IMR-90 (cell line): ENCODE measurements around the gene FANCE. TPM values are rescaled to one million over a fixed set of nuclear protein-coding genes. Genes with fewer than 3 reads are reported as not detected.

Experiments used
- ATAC-seq: fragments of 200-7000 bp; cut with Tn5 transposase; 2 replicates; pipeline ENCODE4 v1.9.1; 2020; ENCODE audit warnings: low read depth, mild to moderate bottlenecking, moderate library complexity
- BruUV-seq: library from RNA; stranded (reverse); fragments of 400-500 nt; replicated peaks from 2 replicates; lab custom pipeline; 2021; lab: Mats Ljungman, UMichigan
- CTCF ChIA-PET: fragments of 300-600 bp; formaldehyde crosslinking; extraction: SDS; loops from one replicate; lab custom pipeline; 2021; ENCODE audit warnings: antibody characterized with exemption; lab: Yijun Ruan, JAX
- POLR2A ChIA-PET: fragments of 300-600 bp; sonication (Branson Sonifier 250); formaldehyde crosslinking; loops from one replicate; lab custom pipeline; 2022; ENCODE audit warnings: antibody characterized with exemption; ENCODE audit not compliant: unreplicated experiment; lab: Charles Lee
- DNase-seq: peaks from one replicate; pipeline ENCODE4 v3.0.0; 2013
- H2AFZ ChIP-seq: replicated peaks from 2 replicates; pipeline ENCODE3; 2013; ENCODE audit warnings: low read length, mild to moderate bottlenecking; ENCODE audit not compliant: poor library complexity
- H2AK5ac ChIP-seq: 2 replicates; pipeline ENCODE4 v1.6.1; 2013; ENCODE audit warnings: low read depth, low read length, inconsistent platforms
- H2AK9ac ChIP-seq: replicated peaks from 2 replicates; pipeline ENCODE3; 2013; ENCODE audit warnings: mild to moderate bottlenecking, low read depth, low read length, moderate library complexity; ENCODE audit not compliant: poor library complexity
- H2BK120ac ChIP-seq: 2 replicates; pipeline ENCODE4 v1.6.1; 2013; ENCODE audit warnings: low read depth, low read length, inconsistent platforms
- H2BK15ac ChIP-seq: 3 replicates; pipeline ENCODE4 v1.6.1; 2013; ENCODE audit warnings: low read depth, low read length, inconsistent platforms
- H2BK20ac ChIP-seq: 2 replicates; pipeline ENCODE4 v1.6.1; 2013; ENCODE audit warnings: low read depth, mild to moderate bottlenecking, inconsistent platforms, low read length, moderate library complexity
- H2BK5ac ChIP-seq: 2 replicates; pipeline ENCODE4 v1.6.1; 2013; ENCODE audit warnings: mild to moderate bottlenecking, low read depth, low read length, inconsistent platforms; ENCODE audit not compliant: poor library complexity, severe bottlenecking
- H3K14ac ChIP-seq: replicated peaks from 2 replicates; pipeline ENCODE4 v1.6.1; 2013; ENCODE audit warnings: low read depth, low read length, inconsistent platforms
- H3K18ac ChIP-seq: 2 replicates; pipeline ENCODE4 v1.6.1; 2013; ENCODE audit warnings: low read depth, low read length, control low read depth
- H3K23ac ChIP-seq: 2 replicates; pipeline ENCODE4 v1.6.1; 2013; ENCODE audit warnings: low read depth, low read length, inconsistent platforms
- H3K27ac ChIP-seq: 2 replicates; pipeline ENCODE4 v1.5.1; 2013; ENCODE audit warnings: mild to moderate bottlenecking, control low read depth, low read length; ENCODE audit not compliant: insufficient read depth
- H3K27me3 ChIP-seq: 2 replicates; pipeline ENCODE4 v1.6.1; 2013; ENCODE audit warnings: low read length; ENCODE audit not compliant: control insufficient read depth, insufficient read depth
- H3K36me3 ChIP-seq: 2 replicates; pipeline ENCODE4 v1.6.1; 2013; ENCODE audit warnings: low read length, mixed read lengths; ENCODE audit not compliant: control insufficient read depth, insufficient read depth
- H3K4ac ChIP-seq: 2 replicates; pipeline ENCODE4 v1.6.1; 2013; ENCODE audit warnings: low read depth, low read length, inconsistent platforms
- H3K4me1 ChIP-seq: 2 replicates; pipeline ENCODE4 v1.6.1; 2013; ENCODE audit warnings: low read length, mixed read lengths; ENCODE audit not compliant: control insufficient read depth, insufficient read depth
- H3K4me2 ChIP-seq: 2 replicates; pipeline ENCODE4 v1.6.1; 2013; ENCODE audit warnings: low read depth, mild to moderate bottlenecking, control low read depth, low read length, moderate library complexity
- H3K4me3 ChIP-seq: 2 replicates; pipeline ENCODE4 v1.5.1; 2013; ENCODE audit warnings: low read depth, mild to moderate bottlenecking, control low read depth, low read length, moderate library complexity; ENCODE audit not compliant: insufficient read depth
- H3K56ac ChIP-seq: 2 replicates; pipeline ENCODE4 v1.6.1; 2013; ENCODE audit warnings: low read length, inconsistent platforms; ENCODE audit not compliant: insufficient read depth; ENCODE audit errors: extremely low read depth
- H3K79me1 ChIP-seq, 2 experiments: 2 replicates each; pipeline ENCODE4 v1.6.1; 2013; ENCODE audit warnings: low read length in 2 of 2, inconsistent platforms in 1 of 2, low read depth in 1 of 2
- H3K9ac ChIP-seq: 2 replicates; pipeline ENCODE4 v1.6.1; 2013; ENCODE audit warnings: low read depth, low read length, control low read depth
- H3K9me1 ChIP-seq: 2 replicates; pipeline ENCODE4 v1.6.1; 2013; ENCODE audit warnings: low read length, inconsistent platforms; ENCODE audit not compliant: insufficient read depth
- H3K9me3 ChIP-seq: 2 replicates; pipeline ENCODE4 v1.6.1; 2013; ENCODE audit warnings: low read length; ENCODE audit not compliant: control insufficient read depth, insufficient read depth
- H4K20me1 ChIP-seq: 2 replicates; pipeline ENCODE4 v1.6.1; 2013; ENCODE audit warnings: low read length, inconsistent platforms; ENCODE audit not compliant: insufficient read depth
- H4K5ac ChIP-seq: 2 replicates; pipeline ENCODE4 v1.6.1; 2013; ENCODE audit warnings: mild to moderate bottlenecking, low read depth, low read length, control low read depth
- H4K8ac ChIP-seq, 2 experiments: 2 replicates each; pipeline ENCODE4 v1.6.1; 2013; ENCODE audit warnings: low read depth in 2 of 2, low read length in 2 of 2, control low read depth in 1 of 2, inconsistent platforms in 1 of 2
- H4K91ac ChIP-seq: 2 replicates; pipeline ENCODE4 v1.6.1; 2013; ENCODE audit warnings: low read depth, low read length, inconsistent platforms; ENCODE audit not compliant: insufficient read depth
- BHLHE40 ChIP-seq: fragments of 150-350 bp; IDR thresholded peaks from 2 replicates; pipeline ENCODE4 v1.6.1; 2016; ENCODE audit warnings: mild to moderate bottlenecking, low read depth, low read length
- CEBPB ChIP-seq: IDR thresholded peaks from 2 replicates; pipeline ENCODE4 v1.6.1; 2012; ENCODE audit warnings: low read depth, low read length, improper control_type of control experiment
- CHD1 ChIP-seq: IDR thresholded peaks from 2 replicates; pipeline ENCODE4 v1.6.1; 2012; ENCODE audit warnings: low read depth, low read length, improper control_type of control experiment
- CTCF ChIP-seq: conservative IDR thresholded peaks from 2 replicates; pipeline ENCODE4 v1.5.1; 2012; ENCODE audit warnings: mild to moderate bottlenecking, low read depth, low read length, improper control_type of control experiment
- ELK1 ChIP-seq: fragments of 150-350 bp; IDR thresholded peaks from 2 replicates; pipeline ENCODE4 v1.6.1; 2016; ENCODE audit warnings: low read depth, mild to moderate bottlenecking, low read length, moderate library complexity, borderline replicate concordance
- FOS ChIP-seq: fragments of 150-350 bp; IDR thresholded peaks from 2 replicates; pipeline ENCODE4 v1.6.1; 2016; ENCODE audit warnings: low read depth, low read length
- MAFK ChIP-seq: IDR thresholded peaks from 2 replicates; pipeline ENCODE4 v1.6.1; 2012; ENCODE audit warnings: low read depth, low read length, improper control_type of control experiment
- MAZ ChIP-seq: IDR thresholded peaks from 2 replicates; pipeline ENCODE4 v1.6.1; 2012; ENCODE audit warnings: low read depth, mild to moderate bottlenecking, low read length, improper control_type of control experiment, moderate library complexity, borderline replicate concordance
- MXI1 ChIP-seq: IDR thresholded peaks from 2 replicates; pipeline ENCODE4 v1.6.1; 2012; ENCODE audit warnings: low read depth, mild to moderate bottlenecking, low read length, moderate library complexity, borderline replicate concordance
- NFE2L2 ChIP-seq: fragments of 150-350 bp; IDR thresholded peaks from 2 replicates; pipeline ENCODE4 v1.6.1; 2016; ENCODE audit warnings: low read depth, mild to moderate bottlenecking, low read length
- POLR2A ChIP-seq: IDR thresholded peaks from 2 replicates; pipeline ENCODE4 v1.6.1; 2012; ENCODE audit warnings: mild to moderate bottlenecking, low read depth, low read length
- RAD21 ChIP-seq: IDR thresholded peaks from 2 replicates; pipeline ENCODE4 v1.6.1; 2012; ENCODE audit warnings: low read length, improper control_type of control experiment
- RCOR1 ChIP-seq: IDR thresholded peaks from 2 replicates; pipeline ENCODE4 v1.6.1; 2012; ENCODE audit warnings: mild to moderate bottlenecking, low read length, improper control_type of control experiment; ENCODE audit not compliant: insufficient replicate concordance
- RFX5 ChIP-seq: IDR thresholded peaks from 2 replicates; pipeline ENCODE4 v1.8.0; 2012; ENCODE audit warnings: low read depth, mild to moderate bottlenecking, low read length, moderate library complexity
- SMC3 ChIP-seq: fragments of 150-350 bp; IDR thresholded peaks from 2 replicates; pipeline ENCODE4 v1.6.1; 2016; ENCODE audit warnings: low read depth, mild to moderate bottlenecking, antibody characterized with exemption, low read length, moderate library complexity
- USF2 ChIP-seq: fragments of 150-350 bp; IDR thresholded peaks from 2 replicates; pipeline ENCODE4 v1.6.1; 2017; ENCODE audit warnings: mild to moderate bottlenecking, antibody characterized with exemption, low read length, low read depth
- WGBS, 2 experiments: methylation state at CpG; one replicate each; pipeline versions ENCODE4 v1.1.5 to v1.1.7; 2013; ENCODE audit warnings: missing lambda C conversion rate in 2 of 2; ENCODE audit not compliant: insufficient read length in 1 of 2; ENCODE audit errors: extremely low coverage in 2 of 2; 5-methylcytosine and 5-hydroxymethylcytosine counted together
- dilution Hi-C: fragments of 300-500 bp; cut with HindIII; formaldehyde crosslinking; loops from one replicate; pipeline ENCODE4 v1.14.3; 2018; ENCODE audit warnings: low sequenced_read_pairs; ENCODE audit not compliant: unreplicated experiment
- in situ Hi-C: fragments of 300-500 bp; cut with MboI; formaldehyde crosslinking; loops from 3 replicates; pipeline ENCODE4 v1.14.3; 2019; ENCODE audit warnings: low sequenced_read_pairs, inconsistent platforms, mixed read lengths
- intact Hi-C: fragments of 100-400 bp; cut with micrococcal nuclease; formaldehyde crosslinking; loops from 2 replicates; pipeline ENCODE4 v1.10.0; 2022
- polyA plus RNA-seq, 3 experiments: library from polyadenylated mRNA; depleted of rRNA; stranded (reverse); fragments of >200 nt; gene quantifications; 2 replicates each; pipeline ENCODE4 v1.2.3, GENCODE V29; 2012; ENCODE audit warnings: low replicate concordance in 1 of 3
- total RNA-seq: library from RNA; depleted of rRNA; stranded (reverse); fragments of >200 nt; gene quantifications from 2 replicates; pipeline ENCODE4 v1.2.3, GENCODE V29; 2012

Gene FANCE
- total and polyA plus RNA-seq, 2 of the 4 experiments (the other 2 are of a cell fraction): 7.1 to 9.1 TPM

- POLR2A ChIA-PET: interaction anchor here (0.8 kb wide), 1 partner anchor 9 kb away, joined by 4 read pairs; no protein-coding TSS in a partner anchor
- Histone ChIP-seq H2BK120ac (peak overlapping the region; percentile 96), H3K27ac (peak overlapping the region; percentile 85), H3K9ac (peak overlapping the region; percentile 9), H3K56ac (peak overlapping the region; percentile 74), H3K36me3 (peaks cover 42% of the 10 kb centered on the region), H3K4me3 (no peak overlapping the region), H4K91ac (peak overlapping the region; percentile 96), H3K79me1 (peaks cover 33 to 71% of the 10 kb centered on the region in 2 experiments), H3K27me3 (no peaks in the 10 kb centered on the region), H3K4ac (peak overlapping the region; percentile 93), H3K9me3 (no peaks in the 10 kb centered on the region), H3K4me2 (0 out of 2 replicates have a peak overlapping the region, but pooled peaks have one; percentile 15), H3K4me1 (peaks cover 29% of the 10 kb centered on the region), H2AK5ac (peak overlapping the region; percentile 97), H2BK5ac (peak overlapping the region; percentile 70), H2BK15ac (peak overlapping the region; percentile 92; the same call in 2 of the 3 replicates), H4K20me1 (peaks cover 7% of the 10 kb centered on the region), H4K8ac (peak overlapping the region; percentile 67 to 87), H3K9me1 (peaks cover 43% of the 10 kb centered on the region), H4K5ac (peak overlapping the region; percentile 35), H2BK20ac (peak overlapping the region; percentile 82), H3K14ac (peak overlapping the region; percentile 82), H3K23ac (peak overlapping the region; percentile 80), H2AFZ (peak overlapping the region; percentile 33), H3K18ac (peak overlapping the region; percentile 53), H2AK9ac (peak overlapping the region; percentile 86)
- dilution Hi-C loops (no loop called here), in situ Hi-C loops (no loop called here), intact Hi-C loops (loop anchor here (1.0 kb wide), 1 partner anchor 30 kb away; no protein-coding TSS in a partner anchor)
- no TSS peak for BruUV-seq
- CTCF ChIA-PET: interaction anchor here (0.7 to 2.6 kb wide), 8 partner anchors 9 to 76 kb away, joined by 3 to 20 read pairs (median 4); partner anchors contain the start of gene RPL10A
- TF ChIP-seq BHLHE40 (no peak), FOS (no peak), RAD21 (peak; percentile 65), ELK1 (no peak), NFE2L2 (no peak), POLR2A (no peak), RCOR1 (no peak), CHD1 (no peak), MAFK (no peak), RFX5 (no peak), MAZ (no peak), USF2 (no peak), CEBPB (peak; percentile 84), SMC3 (peak; percentile 51), MXI1 (peak; percentile 32; the same call in 1 of the 2 replicates), CTCF (peak; percentile 49)
- ATAC-seq: peak; percentile 77
- WGBS, 2 experiments: no CpG with 5 or more reads among the region's 5 CpGs
- DNase-seq: peak; percentile 91
Measured at GRCh38 chr6:35419417-35419816, 32.7 kb upstream of the FANCE start.
